IPS-18a (cell line): Measurements from ENCODE around the gene TP53I3.

Source experiments
- H3K27ac ChIP-seq: one replicate; pipeline ENCODE4 v1.5.1; 2013; ENCODE audit warnings: low read length
- H3K27me3 ChIP-seq: one replicate; pipeline ENCODE4 v1.6.1; 2013; ENCODE audit warnings: mild to moderate bottlenecking, low read length; ENCODE audit not compliant: control insufficient read depth, insufficient read depth
- H3K36me3 ChIP-seq: one replicate; pipeline ENCODE4 v1.6.1; 2013; ENCODE audit warnings: low read depth, low read length; ENCODE audit not compliant: control insufficient read depth
- H3K4me1 ChIP-seq: one replicate; pipeline ENCODE4 v1.6.1; 2013; ENCODE audit warnings: low read depth, low read length; ENCODE audit not compliant: control insufficient read depth
- H3K4me3 ChIP-seq: one replicate; pipeline ENCODE4 v1.5.1; 2013; ENCODE audit warnings: low read length
- H3K9ac ChIP-seq: one replicate; pipeline ENCODE4 v1.6.1; 2013; ENCODE audit warnings: mild to moderate bottlenecking, low read length, moderate library complexity
- H3K9me3 ChIP-seq: one replicate; pipeline ENCODE4 v1.6.1; 2013; ENCODE audit warnings: low read depth, low read length; ENCODE audit not compliant: control insufficient read depth

Gene TP53I3, protein sequence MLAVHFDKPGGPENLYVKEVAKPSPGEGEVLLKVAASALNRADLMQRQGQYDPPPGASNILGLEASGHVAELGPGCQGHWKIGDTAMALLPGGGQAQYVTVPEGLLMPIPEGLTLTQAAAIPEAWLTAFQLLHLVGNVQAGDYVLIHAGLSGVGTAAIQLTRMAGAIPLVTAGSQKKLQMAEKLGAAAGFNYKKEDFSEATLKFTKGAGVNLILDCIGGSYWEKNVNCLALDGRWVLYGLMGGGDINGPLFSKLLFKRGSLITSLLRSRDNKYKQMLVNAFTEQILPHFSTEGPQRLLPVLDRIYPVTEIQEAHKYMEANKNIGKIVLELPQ

DNA sequence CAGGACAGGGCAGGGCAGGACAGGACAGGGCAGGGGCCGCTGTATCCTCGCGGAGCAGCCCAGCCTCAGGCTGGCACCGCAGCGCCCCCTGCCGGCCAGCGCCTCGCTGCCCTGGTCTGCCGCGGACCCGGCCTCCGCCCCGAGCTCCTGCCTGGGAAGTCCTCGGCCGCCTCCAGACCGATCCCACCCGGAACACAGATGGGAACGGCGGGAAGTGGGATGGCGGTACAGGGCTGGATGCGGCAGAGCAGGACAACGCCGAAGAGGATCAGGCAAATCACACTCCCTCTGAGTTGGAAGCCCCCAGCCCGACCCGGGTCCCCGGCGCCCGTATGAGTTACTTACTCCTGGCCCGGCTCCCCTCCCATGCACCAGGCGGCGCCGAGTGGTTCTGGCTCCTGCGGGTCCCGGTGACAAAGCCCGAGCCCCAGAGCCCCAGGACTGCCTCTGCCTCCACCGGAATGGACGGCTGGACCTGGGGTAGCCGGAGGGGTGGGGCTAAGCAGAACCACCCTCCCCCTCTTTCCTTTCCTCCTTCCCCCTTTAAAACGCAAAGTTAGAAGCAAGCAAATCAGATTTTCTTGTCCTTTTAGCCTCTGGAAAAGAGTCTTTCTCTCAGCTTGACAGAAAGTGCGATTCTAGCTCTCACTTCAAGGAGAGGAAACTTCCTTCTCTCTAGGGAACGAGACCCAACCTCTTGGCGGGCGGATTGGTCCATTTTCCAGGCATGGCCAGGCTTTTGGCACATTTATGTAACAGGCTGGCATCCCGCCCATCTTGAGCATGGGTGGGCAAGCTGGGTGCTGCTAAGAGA is at the start of gene TP53I3:
TP53I3 (minus strand) TSS at position 449 of the 814 bp plus-strand sequence. CDS start 508 bp downstream, outside the sequence.
- Histone ChIP-seq H3K4me3 (peak within 1 kb of the TSS; percentile 73), H3K4me1 (peaks cover 12% of the 10 kb centered on the region), H3K27me3 (no peaks in the 10 kb centered on the region), H3K27ac (peak within 1 kb of the TSS; percentile 54), H3K9me3 (no peaks in the 10 kb centered on the region), H3K9ac (peak within 1 kb of the TSS; percentile 66), H3K36me3 (peaks cover 20% of the 10 kb centered on the region)

DNA sequence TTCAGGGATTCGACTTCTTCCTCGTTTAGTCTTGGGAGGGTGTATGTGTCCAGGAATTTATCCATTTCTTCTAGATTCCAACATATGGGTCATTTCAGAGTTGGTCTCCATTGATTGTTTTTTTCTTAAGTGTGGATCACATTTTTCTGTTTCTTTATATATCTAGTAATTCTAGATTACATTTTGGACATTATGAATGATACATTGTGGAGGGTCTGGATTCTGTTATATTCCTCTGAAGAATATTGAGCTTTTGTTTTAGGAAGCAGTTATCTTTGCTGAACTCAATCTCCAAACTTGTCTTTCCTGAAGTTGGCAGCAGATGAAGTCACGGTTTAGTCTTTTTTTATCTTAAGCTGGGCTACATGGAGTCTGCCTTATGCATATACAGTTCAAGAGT is 47.9 kb upstream of the TP53I3 start:
- no peak overlapping the region for H3K9ac ChIP-seq
- H3K9me3 ChIP-seq, result no peaks in the 10 kb centered on the region
- no peaks in the 10 kb centered on the region for H3K36me3 ChIP-seq
- no peak overlapping the region for H3K4me3 ChIP-seq
- H3K27me3 ChIP-seq, result no peaks in the 10 kb centered on the region
- no peaks in the 10 kb centered on the region for H3K4me1 ChIP-seq
- no peak overlapping the region for H3K27ac ChIP-seq

DNA sequence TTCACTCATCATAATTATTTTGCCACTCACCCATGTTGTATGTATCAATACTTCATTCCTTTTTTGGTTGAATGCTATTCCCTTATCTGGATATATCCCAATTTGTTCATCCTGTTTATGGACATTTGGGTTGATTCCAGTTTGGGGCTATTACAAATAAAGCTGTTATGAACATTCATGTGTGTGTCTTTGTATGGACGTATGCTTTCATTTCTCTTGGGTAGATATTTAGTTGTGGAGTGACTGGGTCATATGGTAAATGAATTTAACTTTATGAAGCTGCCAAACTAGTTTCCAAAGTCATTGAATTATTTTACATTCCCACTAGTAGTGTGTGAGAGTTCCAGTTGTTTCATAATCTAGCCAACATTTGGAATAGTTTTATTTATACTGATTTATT is 41.3 kb upstream of the TP53I3 start:
- Histone ChIP-seq H3K4me1 (peaks cover 12% of the 10 kb centered on the region), H3K9ac (no peak overlapping the region), H3K4me3 (no peak overlapping the region), H3K27me3 (peaks cover 9% of the 10 kb centered on the region), H3K9me3 (no peaks in the 10 kb centered on the region), H3K36me3 (no peaks in the 10 kb centered on the region), H3K27ac (no peak overlapping the region)

DNA sequence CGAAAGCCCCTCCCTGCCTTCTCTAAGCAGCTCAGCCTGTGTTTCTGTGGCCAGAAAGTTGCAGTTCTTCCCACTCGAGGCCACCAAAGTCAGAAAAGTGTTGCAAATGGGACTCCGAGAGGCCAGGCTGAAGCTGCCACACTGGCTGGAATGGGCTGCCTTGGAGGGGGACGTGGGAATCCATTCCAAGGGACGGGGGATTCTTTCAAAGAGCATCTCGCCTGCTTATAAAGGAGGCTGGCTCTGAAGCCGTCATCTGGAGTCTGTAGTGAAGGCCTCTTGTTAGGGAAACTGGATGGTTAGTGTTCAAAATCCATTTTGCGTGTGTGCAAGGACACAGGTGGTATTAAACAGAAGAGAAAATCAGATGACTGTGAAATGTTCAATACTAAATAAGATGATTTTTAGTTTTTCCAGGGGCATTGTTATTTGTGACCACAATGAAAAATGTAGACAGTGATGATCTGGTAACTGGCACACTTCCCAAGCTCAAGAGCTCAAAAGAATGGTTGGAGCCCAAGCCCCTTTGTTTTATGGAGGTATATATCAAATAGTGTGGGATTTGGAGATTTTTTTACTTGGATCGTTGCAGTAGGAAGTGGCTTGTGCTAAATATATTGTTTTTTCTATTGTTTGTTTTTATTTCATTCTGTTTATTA is 39.4 kb upstream of the TP53I3 start:
- Histone ChIP-seq H3K4me3 (peak overlapping the region; percentile 83), H3K27ac (no peak overlapping the region), H3K36me3 (no peaks in the 10 kb centered on the region), H3K9ac (peak overlapping the region; percentile 62), H3K9me3 (no peaks in the 10 kb centered on the region), H3K27me3 (peaks cover 9% of the 10 kb centered on the region), H3K4me1 (peaks cover 15% of the 10 kb centered on the region)

DNA sequence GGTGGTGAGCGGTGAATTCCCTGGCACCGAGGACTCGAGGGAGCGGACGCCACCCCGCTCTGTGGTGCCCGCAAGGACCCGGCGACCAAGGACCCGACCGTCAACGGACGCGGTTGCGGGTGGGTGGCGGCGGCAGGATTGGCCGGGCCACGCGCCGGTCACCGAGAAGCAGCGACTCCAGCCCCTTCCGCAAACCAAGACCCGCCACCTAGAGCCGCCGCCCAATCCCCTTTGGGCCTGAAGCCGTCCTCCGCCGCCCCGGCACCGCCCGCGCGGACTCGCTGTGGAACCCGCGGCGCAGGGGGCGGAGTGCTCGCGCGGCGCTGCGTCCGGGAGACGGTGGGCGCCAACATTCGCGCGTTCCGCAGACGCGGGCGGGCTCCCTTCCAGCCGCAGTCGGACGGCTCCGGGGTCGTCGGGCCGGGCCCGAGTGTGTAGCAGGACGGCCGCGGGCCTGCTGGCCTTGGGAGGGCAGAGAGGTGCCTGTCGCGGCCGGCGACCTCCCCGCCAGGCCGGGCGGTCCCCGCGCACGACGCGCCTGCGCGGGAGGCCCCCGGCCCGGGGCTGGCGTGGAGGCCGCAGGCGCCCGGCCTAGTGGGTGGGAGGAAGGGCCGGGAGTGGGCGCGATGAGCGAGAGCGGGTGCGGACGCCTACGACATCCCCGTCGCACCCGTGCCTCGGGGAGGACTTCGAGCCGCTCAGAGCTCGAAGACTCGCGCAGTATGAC is 38.7 kb upstream of the TP53I3 start, which contains the start of the genes FAM228B and PFN4:
FAM228B (plus strand) TSS at position 275 of the 727 bp plus-strand sequence. CDS start 893 bp downstream, outside the sequence.
PFN4 (minus strand) TSS at position 140 of the 727 bp plus-strand sequence. CDS start 799 bp downstream, outside the sequence.
- H3K36me3 ChIP-seq, result no peaks in the 10 kb centered on the region
- H3K9me3 ChIP-seq, result no peaks in the 10 kb centered on the region
- peak within 1 kb of the TSS; percentile 83 for H3K4me3 ChIP-seq
- peak within 1 kb of the TSS; percentile 62 for H3K9ac ChIP-seq
- H3K27me3 ChIP-seq, result peaks cover 9% of the 10 kb centered on the region
- H3K27ac ChIP-seq, result no peak within 1 kb of the TSS
- peaks cover 15% of the 10 kb centered on the region for H3K4me1 ChIP-seq

DNA sequence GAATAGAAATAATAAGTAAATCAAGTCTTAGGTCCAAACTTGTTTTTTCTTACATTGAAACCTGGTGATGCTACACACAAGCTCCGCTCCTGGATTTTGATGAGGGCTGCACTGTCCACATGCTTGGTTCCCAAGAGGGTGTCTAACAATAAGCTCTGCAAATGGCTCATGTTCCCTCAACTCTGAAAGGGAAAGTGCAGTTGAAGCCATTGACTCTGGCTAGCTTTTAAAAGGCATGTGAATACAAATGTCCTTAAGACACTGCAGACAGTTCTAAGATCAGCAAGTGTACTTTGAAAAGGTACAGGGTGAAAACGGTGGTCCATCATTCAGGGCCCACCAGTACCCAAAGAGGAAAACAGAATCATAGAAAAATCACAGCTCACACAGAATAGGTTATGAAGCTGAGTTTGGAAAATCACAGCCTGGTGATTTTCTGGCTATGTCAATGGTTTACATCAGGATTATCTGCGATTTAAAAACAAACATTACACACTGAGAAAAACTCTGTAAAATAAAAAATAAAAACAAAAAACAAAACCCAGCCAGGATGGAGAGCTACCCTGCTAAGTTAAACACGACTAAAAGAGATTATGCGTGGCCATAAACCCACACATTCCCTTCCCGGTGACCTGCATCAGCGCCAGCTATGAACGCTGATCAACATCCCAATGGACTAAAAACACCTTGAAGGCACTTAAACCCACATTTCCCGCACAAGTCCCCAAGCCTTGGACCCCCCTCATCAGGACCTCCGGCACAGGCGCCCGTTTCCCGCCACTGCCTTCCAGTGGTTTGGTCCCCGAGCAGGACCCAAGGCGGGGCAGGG is 37.9 kb upstream of the TP53I3 start:
- Histone ChIP-seq H3K4me3 (peak overlapping the region; percentile 83), H3K27me3 (peaks cover 9% of the 10 kb centered on the region)

DNA sequence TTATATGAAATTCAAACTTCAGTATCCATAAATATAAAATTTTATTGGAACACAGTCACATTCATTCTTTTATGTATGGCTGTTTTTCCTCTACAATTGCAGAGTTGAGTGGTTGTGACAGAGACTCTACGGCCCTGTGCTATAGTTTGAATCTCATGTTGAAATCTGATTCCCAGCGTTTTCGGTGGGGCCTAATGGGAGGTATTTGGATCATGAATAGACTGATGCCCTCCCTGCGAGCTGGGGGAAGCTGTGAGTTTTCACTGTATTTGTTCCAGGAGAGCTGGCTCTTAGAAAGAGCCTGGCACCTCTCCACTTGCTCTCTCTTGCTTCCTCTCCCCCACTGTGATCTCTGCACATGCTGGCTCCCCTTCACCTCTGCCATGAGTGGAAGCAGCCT is 36.8 kb upstream of the TP53I3 start:
- Histone ChIP-seq H3K4me1 (peaks cover 15% of the 10 kb centered on the region), H3K9me3 (no peaks in the 10 kb centered on the region), H3K36me3 (no peaks in the 10 kb centered on the region), H3K27me3 (peaks cover 9% of the 10 kb centered on the region), H3K27ac (no peak overlapping the region), H3K9ac (no peak overlapping the region), H3K4me3 (no peak overlapping the region)

More for the DNA sequence above, 37.9 kb upstream of the TP53I3 start:
- Histone ChIP-seq H3K9ac (peak overlapping the region; percentile 60), H3K9me3 (no peaks in the 10 kb centered on the region), H3K36me3 (no peaks in the 10 kb centered on the region), H3K27ac (no peak overlapping the region), H3K4me1 (peaks cover 15% of the 10 kb centered on the region)

DNA sequence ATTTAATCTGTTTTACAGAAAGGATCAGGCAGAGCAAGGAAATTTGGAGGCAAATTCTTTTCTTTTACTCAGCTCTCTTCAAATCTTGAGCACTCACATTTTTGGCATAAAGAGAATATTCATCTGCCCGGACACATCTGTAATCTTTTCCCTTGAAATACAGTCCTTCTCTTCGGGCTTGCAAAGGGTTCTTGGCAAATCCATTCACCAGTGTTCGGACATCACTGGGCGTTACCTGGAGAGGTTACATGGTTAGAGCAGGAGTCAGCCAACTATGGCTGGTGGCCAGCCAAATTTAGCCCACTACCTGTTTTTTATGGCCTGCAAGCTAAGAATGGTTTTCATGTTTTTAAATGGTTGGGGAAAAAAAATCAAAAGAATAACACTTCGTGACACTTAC is 36.4 kb upstream of the TP53I3 start:
- H3K36me3 ChIP-seq, result no peaks in the 10 kb centered on the region
- H3K27ac ChIP-seq, result no peak overlapping the region
- no peaks in the 10 kb centered on the region for H3K9me3 ChIP-seq
- no peak overlapping the region for H3K4me3 ChIP-seq
- no peak overlapping the region for H3K9ac ChIP-seq
- H3K27me3 ChIP-seq, result peaks cover 9% of the 10 kb centered on the region
- peaks cover 15% of the 10 kb centered on the region for H3K4me1 ChIP-seq

DNA sequence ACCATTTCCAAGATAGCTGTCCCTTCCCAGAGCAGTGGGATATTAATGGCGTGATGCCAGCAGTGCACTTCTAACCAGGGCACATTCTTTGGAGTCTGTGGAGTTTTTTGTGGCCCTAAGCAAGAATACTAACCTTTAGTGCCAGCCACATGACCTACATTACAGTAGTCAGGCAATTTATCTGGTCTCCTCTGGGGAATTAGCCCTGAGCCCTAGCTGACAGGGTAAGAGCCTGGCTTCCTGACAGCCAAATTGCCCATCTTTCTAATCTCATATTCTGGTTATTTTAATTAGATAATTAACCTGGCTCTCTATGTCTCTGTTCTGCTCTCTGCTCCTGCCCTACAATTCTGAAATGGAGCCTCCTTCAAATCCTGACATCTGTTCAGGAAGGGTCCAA is 33.3 kb upstream of the TP53I3 start:
- Histone ChIP-seq H3K36me3 (no peaks in the 10 kb centered on the region), H3K27me3 (no peaks in the 10 kb centered on the region), H3K9me3 (no peaks in the 10 kb centered on the region), H3K4me1 (peaks cover 12% of the 10 kb centered on the region), H3K4me3 (no peak overlapping the region), H3K9ac (no peak overlapping the region), H3K27ac (no peak overlapping the region)

DNA sequence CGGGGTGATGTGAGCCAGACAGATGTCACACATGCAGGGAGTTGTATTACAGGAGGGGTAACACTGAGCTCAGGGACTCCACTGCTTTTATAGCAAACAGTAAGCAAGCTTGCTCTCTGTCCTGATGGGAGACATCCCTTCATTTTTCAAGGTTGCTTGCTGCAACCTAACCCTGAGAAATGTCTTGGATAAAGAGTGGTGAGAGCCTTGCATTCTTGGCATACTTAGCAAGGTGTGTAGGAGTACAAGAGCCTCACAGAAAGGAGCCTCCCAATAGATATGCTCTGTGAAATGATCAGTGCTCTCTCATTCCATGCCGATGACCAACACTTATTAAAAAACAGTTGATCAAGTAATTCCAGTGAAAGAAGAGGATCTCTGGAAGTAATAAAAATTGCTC is 30.4 kb upstream of the TP53I3 start:
- H3K27ac ChIP-seq, result no peak overlapping the region
- no peak overlapping the region for H3K9ac ChIP-seq
- no peak overlapping the region for H3K4me3 ChIP-seq
- no peaks in the 10 kb centered on the region for H3K36me3 ChIP-seq
- no peaks in the 10 kb centered on the region for H3K9me3 ChIP-seq
- H3K4me1 ChIP-seq, result no peaks in the 10 kb centered on the region
- no peaks in the 10 kb centered on the region for H3K27me3 ChIP-seq
